Nephron (organoid): ENCODE results near the gene PARK7.

ENCODE experiments used
- H3K27ac Mint-ChIP-seq, 3 experiments: 2 replicates each; pipeline ENCODE4 v1.8.0; 2020; ENCODE audit warnings: mixed read lengths in 3 of 3, mild to moderate bottlenecking in 2 of 3, moderate library complexity in 1 of 3
- H3K27me3 Mint-ChIP-seq: 2 replicates; pipeline ENCODE4 v1.8.0; 2021; ENCODE audit warnings: low read depth, mild to moderate bottlenecking, moderate library complexity, mixed read lengths
- H3K36me3 Mint-ChIP-seq: 2 replicates; pipeline ENCODE4 v1.8.0; 2020; ENCODE audit warnings: low read depth, mixed read lengths
- H3K4me1 Mint-ChIP-seq: 2 replicates; pipeline ENCODE4 v1.8.0; 2020; ENCODE audit warnings: mixed read lengths
- H3K4me3 Mint-ChIP-seq, 3 experiments: 2 replicates each; pipeline ENCODE4 v1.8.0; 2020; ENCODE audit warnings: mild to moderate bottlenecking in 3 of 3, mixed read lengths in 3 of 3, moderate library complexity in 2 of 3
- H3K9me3 Mint-ChIP-seq: 2 replicates; pipeline ENCODE4 v1.8.0; 2020; ENCODE audit warnings: mixed read lengths
- TF ChIP-seq, protein P1 (sequence below), 3 experiments: fragments of 200-600 bp; sonication (generic); IDR thresholded peaks; one replicate each; pipeline ENCODE4 v1.5.0; 2021; ENCODE audit warnings: antibody characterized with exemption in 3 of 3; ENCODE audit not compliant: unreplicated experiment in 3 of 3

PARK7 gene

DNA sequence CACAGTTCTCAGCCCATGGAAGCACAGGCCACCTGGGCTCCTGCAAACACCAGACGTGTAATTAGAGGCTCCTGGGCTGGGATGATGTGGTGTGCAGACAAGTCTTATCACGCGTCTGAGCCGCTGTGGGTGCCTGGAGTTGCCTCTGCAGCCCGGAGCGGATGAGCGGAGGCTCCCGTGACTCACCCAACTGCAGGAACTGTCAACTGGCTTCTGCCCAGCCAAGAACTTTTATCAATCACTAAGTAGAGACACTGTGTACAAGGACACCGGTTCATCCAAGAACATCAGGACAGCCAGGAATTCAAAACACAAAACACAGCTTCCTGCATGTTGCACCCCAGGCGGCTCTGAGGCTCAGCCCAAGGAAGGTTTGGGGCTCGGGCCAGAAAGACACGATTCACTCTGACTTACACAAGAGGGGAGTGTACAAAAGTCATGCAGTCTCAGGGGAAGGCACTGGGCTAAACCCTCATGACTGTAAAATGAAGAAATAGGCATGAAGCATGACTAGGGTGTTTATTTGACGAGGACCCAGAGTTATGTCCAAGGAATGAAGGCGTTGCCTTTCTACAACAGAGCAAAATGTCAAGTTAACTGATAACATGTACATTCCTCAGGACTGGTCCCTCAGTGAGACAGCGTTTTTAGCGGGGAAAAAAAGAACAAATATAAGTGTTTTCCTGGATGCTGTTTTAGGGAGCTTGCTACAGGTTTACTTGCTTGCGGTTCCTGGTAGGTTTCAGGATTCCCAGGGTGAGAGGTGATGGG is 43.5 kb downstream of the PARK7 start:
- Mint-ChIP-seq H3K4me3 (no peak overlapping the region), H3K27ac (peak overlapping the region in 2 of 3 experiments; percentile 59 to 67), H3K36me3 (no peaks in the 10 kb centered on the region), H3K9me3 (no peaks in the 10 kb centered on the region), H3K27me3 (peaks cover 4% of the 10 kb centered on the region), H3K4me1 (peaks cover 22% of the 10 kb centered on the region)
- TF ChIP-seq, protein P1, sequence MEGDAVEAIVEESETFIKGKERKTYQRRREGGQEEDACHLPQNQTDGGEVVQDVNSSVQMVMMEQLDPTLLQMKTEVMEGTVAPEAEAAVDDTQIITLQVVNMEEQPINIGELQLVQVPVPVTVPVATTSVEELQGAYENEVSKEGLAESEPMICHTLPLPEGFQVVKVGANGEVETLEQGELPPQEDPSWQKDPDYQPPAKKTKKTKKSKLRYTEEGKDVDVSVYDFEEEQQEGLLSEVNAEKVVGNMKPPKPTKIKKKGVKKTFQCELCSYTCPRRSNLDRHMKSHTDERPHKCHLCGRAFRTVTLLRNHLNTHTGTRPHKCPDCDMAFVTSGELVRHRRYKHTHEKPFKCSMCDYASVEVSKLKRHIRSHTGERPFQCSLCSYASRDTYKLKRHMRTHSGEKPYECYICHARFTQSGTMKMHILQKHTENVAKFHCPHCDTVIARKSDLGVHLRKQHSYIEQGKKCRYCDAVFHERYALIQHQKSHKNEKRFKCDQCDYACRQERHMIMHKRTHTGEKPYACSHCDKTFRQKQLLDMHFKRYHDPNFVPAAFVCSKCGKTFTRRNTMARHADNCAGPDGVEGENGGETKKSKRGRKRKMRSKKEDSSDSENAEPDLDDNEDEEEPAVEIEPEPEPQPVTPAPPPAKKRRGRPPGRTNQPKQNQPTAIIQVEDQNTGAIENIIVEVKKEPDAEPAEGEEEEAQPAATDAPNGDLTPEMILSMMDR (IDR thresholded peaks at IDR 0.05; ENCODE audit: unreplicated experiment in 3 of 3) = no peak

DNA sequence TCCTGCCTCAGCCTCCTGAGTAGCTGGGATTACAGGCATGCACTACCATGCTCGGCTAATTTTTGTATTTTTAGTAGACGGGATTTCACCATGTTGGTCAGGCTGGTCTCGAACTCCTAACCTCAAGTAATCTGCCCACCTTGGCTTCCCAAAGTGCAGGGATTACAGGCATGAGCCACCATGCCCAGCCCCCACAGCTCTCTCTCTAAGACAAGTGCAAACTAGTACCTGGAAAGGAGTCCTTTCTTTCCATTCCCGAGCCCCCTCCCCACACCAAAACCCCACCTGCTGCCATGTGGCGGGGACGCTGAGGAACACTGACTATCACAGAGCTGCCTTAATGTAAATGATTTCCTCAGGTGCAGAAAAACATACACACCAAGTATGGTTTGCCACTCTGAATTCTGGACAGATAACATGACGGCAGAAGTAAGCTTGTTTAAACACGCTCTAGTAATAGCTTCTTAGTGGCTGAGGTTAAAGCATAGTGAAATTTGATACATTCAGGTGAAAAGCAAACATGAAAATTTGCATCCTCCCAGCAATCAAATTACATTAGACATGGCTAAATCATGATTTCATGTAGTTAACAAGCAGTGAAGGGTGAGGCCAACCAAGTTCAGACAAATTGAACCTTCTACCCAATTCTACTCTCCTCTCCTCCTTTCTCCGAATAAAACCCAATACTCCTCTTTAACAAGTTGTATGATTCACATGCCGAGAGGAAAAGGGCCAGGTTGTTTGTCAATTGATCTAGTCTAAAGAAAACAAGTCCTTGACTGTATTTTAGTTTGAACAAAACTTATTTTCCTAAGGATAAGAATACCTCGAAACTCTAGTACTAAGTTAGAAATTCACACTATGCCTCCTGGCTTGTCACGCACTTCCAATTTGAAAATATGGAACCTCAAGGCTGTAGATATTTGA is 44.8 kb downstream of the PARK7 start:
- peaks cover 4% of the 10 kb centered on the region for H3K27me3 Mint-ChIP-seq
- H3K27ac Mint-ChIP-seq = peak overlapping the region in 2 of 3 experiments; percentile 22 to 37
- TF ChIP-seq, protein P1 (IDR thresholded peaks at IDR 0.05; ENCODE audit: unreplicated experiment in 3 of 3) = no peak
- H3K4me1 Mint-ChIP-seq = peaks cover 22% of the 10 kb centered on the region
- H3K4me3 Mint-ChIP-seq = no peak overlapping the region
- no peaks in the 10 kb centered on the region for H3K9me3 Mint-ChIP-seq
- no peaks in the 10 kb centered on the region for H3K36me3 Mint-ChIP-seq

DNA sequence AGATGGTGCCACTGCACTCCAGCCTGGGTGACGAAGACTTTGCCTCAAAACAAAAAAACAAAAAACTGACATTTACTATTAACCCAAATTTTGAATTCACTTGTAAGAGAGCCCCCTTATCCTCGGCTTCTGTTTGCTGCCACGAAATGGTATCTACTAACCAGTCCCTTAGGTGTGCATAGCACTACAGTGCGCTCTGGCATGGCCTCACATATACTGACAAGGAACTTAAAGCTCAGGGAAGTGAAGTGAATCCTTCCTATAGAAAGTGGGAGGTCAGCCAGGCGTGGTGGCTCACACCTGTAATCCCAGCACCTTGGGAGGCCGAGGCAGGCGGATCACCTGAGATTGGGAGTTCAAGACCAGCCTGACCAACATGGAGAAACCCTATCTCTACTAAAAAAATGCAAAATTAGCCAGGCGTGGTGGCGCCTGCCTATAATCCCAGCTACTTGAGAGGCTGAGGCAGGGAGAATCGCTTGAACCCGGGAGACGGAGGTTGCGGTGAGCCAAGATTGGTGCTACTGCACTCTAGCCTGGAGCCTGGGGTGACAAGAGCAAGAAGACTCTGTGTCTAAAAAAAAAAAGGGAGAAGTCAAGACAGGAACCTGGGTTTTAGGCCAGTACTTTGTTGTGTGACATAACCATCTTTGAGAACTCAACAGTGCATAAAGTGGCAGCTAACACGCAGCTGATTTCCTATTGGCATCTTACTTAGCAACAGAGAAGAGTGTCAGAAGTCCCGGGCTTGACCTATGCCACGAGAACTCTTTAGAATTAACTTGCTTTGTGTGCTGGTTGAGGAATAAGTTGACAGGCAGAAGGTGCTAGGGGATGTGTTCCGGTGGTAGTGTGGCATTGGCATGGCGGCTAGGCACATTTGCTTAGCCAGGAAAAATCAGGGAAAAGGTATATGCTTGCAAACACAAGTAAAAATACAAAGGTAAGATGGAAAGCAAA is 47.8 kb downstream of the PARK7 start:
- TF ChIP-seq, protein P1 (IDR thresholded peaks at IDR 0.05; ENCODE audit: unreplicated experiment in 3 of 3) = no peak
- peaks cover 18% of the 10 kb centered on the region for H3K36me3 Mint-ChIP-seq
- no peak overlapping the region for H3K4me3 Mint-ChIP-seq
- no peak overlapping the region for H3K27ac Mint-ChIP-seq
- H3K9me3 Mint-ChIP-seq = no peaks in the 10 kb centered on the region
- peaks cover 4% of the 10 kb centered on the region for H3K27me3 Mint-ChIP-seq
- H3K4me1 Mint-ChIP-seq = peaks cover 30% of the 10 kb centered on the region

DNA sequence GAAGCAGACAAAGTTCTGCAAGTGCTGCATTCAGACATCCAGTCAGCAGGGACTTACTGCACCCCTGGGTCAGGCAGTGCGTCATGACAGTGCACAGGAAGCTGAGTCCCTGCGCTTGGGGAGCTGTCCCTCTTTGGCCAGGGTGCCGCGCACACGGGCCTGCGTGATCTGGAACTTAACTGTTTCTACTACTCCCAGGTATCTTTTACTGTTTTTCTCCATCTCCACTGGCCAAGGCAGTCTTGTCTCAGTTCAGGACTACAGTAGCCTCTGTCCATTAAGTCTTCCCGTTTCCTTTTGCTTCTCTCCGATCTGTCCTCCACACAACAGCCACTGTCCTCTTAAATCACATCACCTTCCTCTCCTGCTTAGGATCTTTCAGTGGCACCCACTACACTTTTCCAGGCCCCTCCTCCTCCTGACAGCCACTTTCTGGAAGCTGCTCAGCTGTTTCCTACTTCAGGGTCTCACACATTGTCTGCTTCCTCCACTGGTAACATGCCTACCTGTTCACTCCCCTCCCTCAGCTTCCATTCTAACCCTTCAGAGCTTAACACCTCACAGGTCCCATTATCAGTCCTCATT is 48.7 kb downstream of the PARK7 start:
- no peak overlapping the region for H3K27ac Mint-ChIP-seq
- H3K36me3 Mint-ChIP-seq = peaks cover 22% of the 10 kb centered on the region
- H3K4me3 Mint-ChIP-seq = no peak overlapping the region
- no peaks in the 10 kb centered on the region for H3K27me3 Mint-ChIP-seq
- peaks cover 26% of the 10 kb centered on the region for H3K4me1 Mint-ChIP-seq
- no peaks in the 10 kb centered on the region for H3K9me3 Mint-ChIP-seq
- TF ChIP-seq, protein P1 (IDR thresholded peaks at IDR 0.05; ENCODE audit: unreplicated experiment in 3 of 3) = no peak

DNA sequence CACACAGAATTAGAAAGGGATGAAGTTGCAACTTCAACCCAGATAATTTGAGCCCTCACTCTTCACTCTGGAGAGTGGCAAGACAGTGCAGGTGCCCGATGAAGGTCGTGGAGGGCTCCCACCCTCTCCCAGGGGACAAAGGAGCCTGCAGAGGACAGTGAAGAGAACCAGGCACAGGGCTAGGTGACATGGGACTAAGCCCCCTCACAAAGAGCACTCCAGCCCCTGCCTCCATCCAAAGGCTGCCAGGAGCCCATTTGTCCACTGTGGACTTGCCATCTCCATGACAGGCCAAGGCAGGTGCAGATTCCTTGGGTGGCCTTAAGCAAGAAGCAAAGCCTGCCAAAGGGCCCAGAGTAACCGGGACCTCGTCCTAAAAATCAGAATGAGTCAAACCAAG is 49.5 kb downstream of the PARK7 start:
- TF ChIP-seq, protein P1 (IDR thresholded peaks at IDR 0.05; ENCODE audit: unreplicated experiment in 3 of 3) = no peak
- H3K9me3 Mint-ChIP-seq = no peaks in the 10 kb centered on the region
- peaks cover 30% of the 10 kb centered on the region for H3K4me1 Mint-ChIP-seq
- H3K36me3 Mint-ChIP-seq = peaks cover 22% of the 10 kb centered on the region
- H3K4me3 Mint-ChIP-seq = no peak overlapping the region
- H3K27me3 Mint-ChIP-seq = no peaks in the 10 kb centered on the region
- H3K27ac Mint-ChIP-seq = no peak overlapping the region
